ENCODE data around the gene MAP1S.

The MAP1S gene

GRCh38 chr19:17741456-17741855 lies 22.2 kb downstream of the MAP1S start:
- no peak for DNase-seq

GRCh38 chr19:17743874-17744580 lies 24.7 kb downstream of the MAP1S start:
- DNase-seq = peak; percentile 65

- DNase-seq = peak; percentile 92
Measured at GRCh38 chr19:17747205-17748098, 28.2 kb downstream of the MAP1S start.

GRCh38 chr19:17748884-17749638 lies 29.8 kb downstream of the MAP1S start:
- DNase-seq = no peak

- no peak for DNase-seq
Measured at GRCh38 chr19:17749912-17750317, 30.6 kb downstream of the MAP1S start.

- DNase-seq = no peak
Measured at GRCh38 chr19:17751103-17751911, 32.0 kb downstream of the MAP1S start, which contains the start of gene FCHO1. Gene FCHO1 (plus strand): TSS chr19:17751477. CDS start chr19:17755165, 3,688 bp downstream.

- DNase-seq = no peak
Measured at GRCh38 chr19:17751912-17752273, 32.6 kb downstream of the MAP1S start.

- no peak for DNase-seq
Measured at GRCh38 chr19:17752865-17753639, 33.8 kb downstream of the MAP1S start.

GRCh38 chr19:17753976-17754375 lies 34.7 kb downstream of the MAP1S start:
- no peak for DNase-seq

- no peak for DNase-seq
Measured at GRCh38 chr19:17754634-17755442, 35.6 kb downstream of the MAP1S start.

GRCh38 chr19:17755443-17755890 lies 36.2 kb downstream of the MAP1S start:
- no peak for DNase-seq

- DNase-seq = peak; percentile 27
Measured at GRCh38 chr19:17755977-17756670, 36.8 kb downstream of the MAP1S start.

GRCh38 chr19:17757125-17757524 lies 37.8 kb downstream of the MAP1S start:
- peak; percentile 40 for DNase-seq

GRCh38 chr19:17758515-17758914 lies 39.2 kb downstream of the MAP1S start:
- no peak for DNase-seq

GRCh38 chr19:17761148-17761547 lies 41.9 kb downstream of the MAP1S start:
- no peak for DNase-seq

- DNase-seq = peak; percentile 66
Measured at GRCh38 chr19:17762505-17763229, 43.4 kb downstream of the MAP1S start.

- DNase-seq = no peak
Measured at GRCh38 chr19:17764348-17764747, 45.1 kb downstream of the MAP1S start.

- no peak for DNase-seq
Measured at GRCh38 chr19:17765069-17765618, 45.9 kb downstream of the MAP1S start.
